Neural progenitor cell (in vitro differentiated cells): ENCODE data around the gene SAT1. TPM values are rescaled to one million over a fixed set of nuclear protein-coding genes. Genes with fewer than 3 reads are reported as not detected.

Experiments used
- DNase-seq: peaks from one replicate; pipeline ENCODE4 v3.0.0-alpha.2; 2016; ENCODE audit warnings: low spot score
- H2AFZ ChIP-seq: fragments of 200-600 bp; sonication (generic); replicated peaks from 2 replicates; pipeline ENCODE4 v1.6.1; 2016; ENCODE audit warnings: antibody characterized with exemption
- H3F3A ChIP-seq: fragments of 200-600 bp; sonication (generic); 2 replicates; pipeline ENCODE4 v1.6.1; 2016; ENCODE audit warnings: antibody characterized with exemption, low read depth
- H3K27ac ChIP-seq: fragments of 200-600 bp; sonication (generic); 2 replicates; pipeline ENCODE4 v1.5.1; 2016; ENCODE audit warnings: mild to moderate bottlenecking
- H3K27me3 ChIP-seq: fragments of 200-600 bp; sonication (generic); 2 replicates; pipeline ENCODE4 v1.6.1; 2016; ENCODE audit warnings: mild to moderate bottlenecking, moderate library complexity
- H3K36me3 ChIP-seq: fragments of 200-600 bp; sonication (generic); 2 replicates; pipeline ENCODE4 v1.5.1; 2016
- H3K4me1 ChIP-seq: fragments of 200-600 bp; sonication (generic); 2 replicates; pipeline ENCODE4 v1.6.1; 2016; ENCODE audit warnings: mixed run types
- H3K4me2 ChIP-seq: fragments of 200-600 bp; sonication (generic); 2 replicates; pipeline ENCODE4 v1.6.1; 2016
- H3K4me3 ChIP-seq: fragments of 200-600 bp; sonication (generic); 2 replicates; pipeline ENCODE4 v1.5.1; 2016
- H3K79me2 ChIP-seq: fragments of 200-600 bp; sonication (generic); 2 replicates; pipeline ENCODE4 v1.6.1; 2016; ENCODE audit warnings: low read depth
- H3K9ac ChIP-seq: fragments of 200-600 bp; sonication (generic); 2 replicates; pipeline ENCODE4 v1.6.1; 2016
- H3K9me3 ChIP-seq: fragments of 200-600 bp; sonication (generic); 2 replicates; pipeline ENCODE4 v1.5.1; 2016; ENCODE audit warnings: low read depth
- H4K20me1 ChIP-seq: fragments of 200-600 bp; sonication (generic); 2 replicates; pipeline ENCODE4 v1.6.1; 2016; ENCODE audit warnings: low read depth
- H3K27ac Mint-ChIP-seq: 3 replicates; pipeline ENCODE4 v1.8.0; 2021; ENCODE audit warnings: mixed read lengths
- H3K27me3 Mint-ChIP-seq: 2 replicates; pipeline ENCODE4 v1.8.0; 2022; ENCODE audit warnings: low read depth, mild to moderate bottlenecking, inconsistent platforms, moderate library complexity, mixed read lengths; ENCODE audit not compliant: insufficient read depth
- H3K36me3 Mint-ChIP-seq: 3 replicates; pipeline ENCODE4 v1.8.0; 2021; ENCODE audit warnings: mixed read lengths
- H3K4me1 Mint-ChIP-seq: 3 replicates; pipeline ENCODE4 v1.8.0; 2021; ENCODE audit warnings: mixed read lengths
- H3K4me3 Mint-ChIP-seq: 3 replicates; pipeline ENCODE4 v1.8.0; 2021; ENCODE audit warnings: mild to moderate bottlenecking, moderate library complexity, mixed read lengths
- H3K9me3 Mint-ChIP-seq: 3 replicates; pipeline ENCODE4 v1.8.0; 2020; ENCODE audit warnings: mixed read lengths
- CTCF ChIP-seq: fragments of 200-600 bp; sonication (generic); IDR thresholded peaks from 2 replicates; pipeline ENCODE4 v1.5.1; 2017; ENCODE audit warnings: antibody characterized with exemption, mild to moderate bottlenecking
- EZH2 ChIP-seq: fragments of 200-600 bp; sonication (generic); IDR thresholded peaks from 2 replicates; pipeline ENCODE4 v1.6.1; 2017; ENCODE audit warnings: antibody characterized with exemption, mild to moderate bottlenecking, moderate library complexity
- EZH2phosphoT487 ChIP-seq: fragments of 200-600 bp; sonication (generic); IDR thresholded peaks from 2 replicates; pipeline ENCODE4 v1.6.1; 2017; ENCODE audit warnings: antibody characterized with exemption
- total RNA-seq: library from RNA; depleted of rRNA; stranded (reverse); fragments of >200 nt; gene quantifications from 2 replicates; pipeline ENCODE4 v1.2.3, GENCODE V29; 2015; ENCODE audit warnings: low replicate concordance

SAT1 gene
- total RNA-seq, 1 donor from 2014 or later: 168 TPM

GRCh38 chrX:23786268-23786815 is 3.4 kb downstream of the SAT1 start:
- peaks cover 6% of the 10 kb centered on the region for H3K4me1 ChIP-seq
- H3K4me1 Mint-ChIP-seq: peaks cover 36% of the 10 kb centered on the region
- H3K9me3 ChIP-seq: no peaks in the 10 kb centered on the region
- H3K79me2 ChIP-seq: no peaks in the 10 kb centered on the region
- no peak for DNase-seq
- H3K36me3 Mint-ChIP-seq: peaks cover 19% of the 10 kb centered on the region
- H3K9ac ChIP-seq: no peak overlapping the region
- H3F3A ChIP-seq: peaks cover 3% of the 10 kb centered on the region
- no peak for TF ChIP-seq EZH2phosphoT487
- no peak for TF ChIP-seq CTCF
- TF ChIP-seq EZH2: no peak
- no peaks in the 10 kb centered on the region for H3K9me3 Mint-ChIP-seq
- no peaks in the 10 kb centered on the region for H3K36me3 ChIP-seq
- H2AFZ ChIP-seq: no peak overlapping the region
- no peak overlapping the region for H3K27ac Mint-ChIP-seq
- no peaks in the 10 kb centered on the region for H4K20me1 ChIP-seq
- H3K27me3 Mint-ChIP-seq: peaks cover 2% of the 10 kb centered on the region
- H3K27ac ChIP-seq: no peak overlapping the region
- H3K27me3 ChIP-seq: no peaks in the 10 kb centered on the region
- H3K4me2 ChIP-seq: no peak overlapping the region
- H3K4me3 Mint-ChIP-seq: no peak overlapping the region
- H3K4me3 ChIP-seq: no peak overlapping the region

- Mint-ChIP-seq H3K27me3 (peaks cover 2% of the 10 kb centered on the region), H3K4me1 (peaks cover 41% of the 10 kb centered on the region), H3K9me3 (no peaks in the 10 kb centered on the region), H3K36me3 (peaks cover 19% of the 10 kb centered on the region), H3K4me3 (no peak overlapping the region), H3K27ac (no peak overlapping the region)
- Histone ChIP-seq H2AFZ (no peak overlapping the region), H3K9ac (no peak overlapping the region), H3K27ac (no peak overlapping the region), H3F3A (peaks cover 3% of the 10 kb centered on the region), H3K79me2 (no peaks in the 10 kb centered on the region), H3K4me3 (no peak overlapping the region), H3K27me3 (no peaks in the 10 kb centered on the region), H4K20me1 (no peaks in the 10 kb centered on the region), H3K9me3 (no peaks in the 10 kb centered on the region), H3K4me2 (no peak overlapping the region), H3K4me1 (peaks cover 13% of the 10 kb centered on the region), H3K36me3 (no peaks in the 10 kb centered on the region)
- no peak for DNase-seq
- no peak for TF ChIP-seq CTCF
- no peak for TF ChIP-seq EZH2phosphoT487
- TF ChIP-seq EZH2: no peak
These were observed 4.8 kb downstream of the SAT1 start for GRCh38 chrX:23787745-23788118.

GRCh38 chrX:23788521-23788920 is 5.5 kb downstream of the SAT1 start:
- Mint-ChIP-seq H3K36me3 (peaks cover 19% of the 10 kb centered on the region), H3K27ac (no peak overlapping the region), H3K4me1 (peaks cover 47% of the 10 kb centered on the region), H3K27me3 (peaks cover 2% of the 10 kb centered on the region), H3K4me3 (no peak overlapping the region), H3K9me3 (no peaks in the 10 kb centered on the region)
- Histone ChIP-seq H3K9me3 (no peaks in the 10 kb centered on the region), H3K9ac (no peak overlapping the region), H3K4me2 (no peak overlapping the region), H3K27ac (no peak overlapping the region), H3K4me1 (peaks cover 21% of the 10 kb centered on the region), H4K20me1 (no peaks in the 10 kb centered on the region), H3K79me2 (no peaks in the 10 kb centered on the region), H3K27me3 (no peaks in the 10 kb centered on the region), H2AFZ (no peak overlapping the region), H3K36me3 (no peaks in the 10 kb centered on the region), H3F3A (peaks cover 11% of the 10 kb centered on the region), H3K4me3 (no peak overlapping the region)
- TF ChIP-seq EZH2 (no peak), EZH2phosphoT487 (no peak), CTCF (no peak)
- no peak for DNase-seq
